Measurements from ENCODE around the gene FBXO28. TPM values are rescaled to one million over a fixed set of nuclear protein-coding genes. Genes with fewer than 3 reads are reported as not detected.
"Not testable (repeated sequence)": the region's sequence is repeated elsewhere in the genome, so short reads cannot be mapped to it uniquely, and the experiment has no call there.

Gene FBXO28
- 29.7 TPM for total RNA-seq

- ATAC-seq = peak; percentile 100
- DNase-seq (ENCODE audit: low spot score) = peak; percentile 97
- intact Hi-C loops (cut with DNase I) = no loop called here
Measured at GRCh38 chr1:224113918-224114786, at the start of gene FBXO28. Gene FBXO28 (plus strand): TSS chr1:224114111. CDS start chr1:224114130, 19 bp downstream.

- intact Hi-C loops (cut with DNase I) = no loop called here
- DNase-seq (ENCODE audit: low spot score) (no peak), ATAC-seq (no peak)
Measured at GRCh38 chr1:224064150-224064549, 49.8 kb upstream of the FBXO28 start.

- intact Hi-C loops (cut with DNase I) = no loop called here
- DNase-seq (ENCODE audit: low spot score) (no peak), ATAC-seq (no peak)
Measured at GRCh38 chr1:224065455-224065854, 48.5 kb upstream of the FBXO28 start.

- DNase-seq (ENCODE audit: low spot score) = no peak
- intact Hi-C loops (cut with DNase I) = no loop called here
- no peak for ATAC-seq
Measured at GRCh38 chr1:224067207-224067606, 46.7 kb upstream of the FBXO28 start.

GRCh38 chr1:224067621-224068457 is 46.1 kb upstream of the FBXO28 start:
- intact Hi-C loops (cut with DNase I) = no loop called here
- DNase-seq (ENCODE audit: low spot score) (no peak), ATAC-seq (no peak)

- intact Hi-C loops (cut with DNase I) = no loop called here
- DNase-seq (ENCODE audit: low spot score) (no peak), ATAC-seq (no peak)
Measured at GRCh38 chr1:224068458-224069072, 45.3 kb upstream of the FBXO28 start.

GRCh38 chr1:224069138-224069537 is 44.8 kb upstream of the FBXO28 start:
- intact Hi-C loops (cut with DNase I) = no loop called here
- no peak for ATAC-seq
- no peak for DNase-seq (ENCODE audit: low spot score)

- ATAC-seq = no peak
- intact Hi-C loops (cut with DNase I) = no loop called here
- DNase-seq (ENCODE audit: low spot score) = no peak
Measured at GRCh38 chr1:224070521-224070920, 43.4 kb upstream of the FBXO28 start.

GRCh38 chr1:224076407-224076806 is 37.5 kb upstream of the FBXO28 start:
- no peak for ATAC-seq
- intact Hi-C loops (cut with DNase I) = no loop called here
- DNase-seq (ENCODE audit: low spot score) = no peak

GRCh38 chr1:224079644-224080043 is 34.3 kb upstream of the FBXO28 start:
- DNase-seq (ENCODE audit: low spot score); ATAC-seq; intact Hi-C loops (cut with DNase I): not testable (repeated sequence)

GRCh38 chr1:224080115-224080774 is 33.7 kb upstream of the FBXO28 start:
- no peak for ATAC-seq
- no peak for DNase-seq (ENCODE audit: low spot score)
- intact Hi-C loops (cut with DNase I) = no loop called here

GRCh38 chr1:224081604-224082003 is 32.3 kb upstream of the FBXO28 start:
- intact Hi-C loops (cut with DNase I) = no loop called here
- DNase-seq (ENCODE audit: low spot score) = no peak
- ATAC-seq = no peak

GRCh38 chr1:224082146-224082545 is 31.8 kb upstream of the FBXO28 start:
- DNase-seq (ENCODE audit: low spot score) = no peak
- ATAC-seq = no peak
- intact Hi-C loops (cut with DNase I) = no loop called here

GRCh38 chr1:224084867-224085266 is 29.0 kb upstream of the FBXO28 start:
- ATAC-seq (no peak), DNase-seq (ENCODE audit: low spot score) (no peak)
- intact Hi-C loops (cut with DNase I) = no loop called here

GRCh38 chr1:224085421-224086108 is 28.3 kb upstream of the FBXO28 start:
- intact Hi-C loops (cut with DNase I) = no loop called here
- no peak for ATAC-seq
- DNase-seq (ENCODE audit: low spot score) = no peak

GRCh38 chr1:224087286-224087794 is 26.6 kb upstream of the FBXO28 start:
- ATAC-seq (no peak), DNase-seq (ENCODE audit: low spot score) (no peak)

GRCh38 chr1:224089583-224089982 is 24.3 kb upstream of the FBXO28 start:
- ATAC-seq (no peak), DNase-seq (ENCODE audit: low spot score) (no peak)
- intact Hi-C loops (cut with DNase I) = no loop called here

More at GRCh38 chr1:224087286-224087794, 26.6 kb upstream of the FBXO28 start:
- intact Hi-C loops (cut with DNase I) = no loop called here

GRCh38 chr1:224090116-224090515 is 23.8 kb upstream of the FBXO28 start:
- no peak for DNase-seq (ENCODE audit: low spot score)
- no peak for ATAC-seq
- intact Hi-C loops (cut with DNase I) = no loop called here
